GM12873 (cell line): ENCODE results near the gene TTC36.
A peak's percentile ranks its signal among the peaks of the same experiment; 100 is the strongest.

Experiments used
- TF ChIP-seq, protein P1 (sequence below): IDR thresholded peaks from 2 replicates; pipeline ENCODE4 v1.5.1; 2012; ENCODE audit warnings: low read depth, mild to moderate bottlenecking, moderate library complexity, low read length, control low read depth; ENCODE audit not compliant: insufficient read depth; ENCODE audit errors: missing control alignments

TTC36 gene

DNA sequence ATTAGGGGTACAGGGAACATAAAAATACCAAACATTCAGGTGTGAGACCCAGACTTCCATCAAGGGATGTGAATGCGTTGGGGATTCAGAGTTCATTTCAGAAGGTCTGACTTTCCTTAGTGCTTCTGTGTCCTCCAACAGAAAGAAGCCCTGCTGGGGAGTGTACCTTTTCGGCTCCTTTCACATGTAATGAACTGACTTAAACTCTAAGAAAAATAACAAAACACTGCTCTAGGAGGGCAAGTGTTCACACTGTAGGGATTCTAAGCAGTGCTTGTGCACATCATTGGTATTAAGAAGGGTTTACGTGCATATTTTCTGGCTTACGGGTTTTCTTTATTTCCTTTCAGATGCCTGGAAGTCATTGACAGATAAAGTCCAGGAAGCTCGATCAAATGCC lies 15.7 kb upstream of the TTC36 start:
- TF ChIP-seq, protein P1, sequence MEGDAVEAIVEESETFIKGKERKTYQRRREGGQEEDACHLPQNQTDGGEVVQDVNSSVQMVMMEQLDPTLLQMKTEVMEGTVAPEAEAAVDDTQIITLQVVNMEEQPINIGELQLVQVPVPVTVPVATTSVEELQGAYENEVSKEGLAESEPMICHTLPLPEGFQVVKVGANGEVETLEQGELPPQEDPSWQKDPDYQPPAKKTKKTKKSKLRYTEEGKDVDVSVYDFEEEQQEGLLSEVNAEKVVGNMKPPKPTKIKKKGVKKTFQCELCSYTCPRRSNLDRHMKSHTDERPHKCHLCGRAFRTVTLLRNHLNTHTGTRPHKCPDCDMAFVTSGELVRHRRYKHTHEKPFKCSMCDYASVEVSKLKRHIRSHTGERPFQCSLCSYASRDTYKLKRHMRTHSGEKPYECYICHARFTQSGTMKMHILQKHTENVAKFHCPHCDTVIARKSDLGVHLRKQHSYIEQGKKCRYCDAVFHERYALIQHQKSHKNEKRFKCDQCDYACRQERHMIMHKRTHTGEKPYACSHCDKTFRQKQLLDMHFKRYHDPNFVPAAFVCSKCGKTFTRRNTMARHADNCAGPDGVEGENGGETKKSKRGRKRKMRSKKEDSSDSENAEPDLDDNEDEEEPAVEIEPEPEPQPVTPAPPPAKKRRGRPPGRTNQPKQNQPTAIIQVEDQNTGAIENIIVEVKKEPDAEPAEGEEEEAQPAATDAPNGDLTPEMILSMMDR, result no peak

DNA sequence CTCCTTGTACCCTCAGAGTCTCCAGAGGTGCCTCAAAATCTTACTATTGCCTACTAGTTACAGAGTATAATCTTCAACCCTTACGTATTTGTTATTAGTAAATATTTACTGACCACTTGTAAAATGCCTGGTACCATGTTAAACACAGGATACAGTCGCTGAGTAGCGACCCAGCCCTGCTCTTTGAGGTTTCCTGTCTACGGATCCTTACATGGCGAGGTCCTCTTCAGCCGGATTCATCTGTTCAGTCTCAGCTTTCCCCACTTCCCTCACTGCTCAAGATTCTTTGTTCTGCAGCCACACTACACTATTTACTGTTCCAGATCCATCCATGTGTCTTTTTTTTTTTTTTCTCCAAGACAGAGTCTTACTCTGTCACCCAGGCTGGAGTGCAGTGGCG lies 13.2 kb upstream of the TTC36 start:
- TF ChIP-seq, protein P1, result no peak

DNA sequence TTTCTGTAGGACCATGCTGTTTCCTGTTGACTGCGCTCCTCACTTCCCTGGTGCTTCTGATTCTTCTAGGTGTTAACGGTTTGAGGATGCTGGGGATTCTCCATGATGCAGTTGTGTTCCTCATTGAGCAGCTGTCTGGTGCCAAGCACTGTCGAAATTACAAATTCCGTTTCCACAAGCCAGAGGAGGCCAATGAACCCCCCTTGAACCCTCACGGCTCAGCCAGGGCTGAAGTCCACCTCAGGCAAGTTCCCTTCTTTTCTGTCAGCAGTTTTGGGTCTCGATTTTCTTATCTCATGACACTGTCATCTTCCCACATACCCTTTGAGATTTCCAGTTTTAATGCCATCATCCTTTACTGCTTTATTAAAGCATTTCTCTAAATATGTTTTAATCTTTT lies 7.7 kb upstream of the TTC36 start:
- TF ChIP-seq, protein P1, result no peak

DNA sequence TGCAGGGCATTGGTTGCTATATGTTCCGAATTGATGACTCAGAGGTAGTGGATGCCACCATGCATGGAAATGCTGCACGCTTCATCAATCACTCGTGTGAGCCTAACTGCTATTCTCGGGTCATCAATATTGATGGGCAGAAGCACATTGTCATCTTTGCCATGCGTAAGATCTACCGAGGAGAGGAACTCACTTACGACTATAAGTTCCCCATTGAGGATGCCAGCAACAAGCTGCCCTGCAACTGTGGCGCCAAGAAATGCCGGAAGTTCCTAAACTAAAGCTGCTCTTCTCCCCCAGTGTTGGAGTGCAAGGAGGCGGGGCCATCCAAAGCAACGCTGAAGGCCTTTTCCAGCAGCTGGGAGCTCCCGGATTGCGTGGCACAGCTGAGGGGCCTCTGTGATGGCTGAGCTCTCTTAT lies 5.4 kb upstream of the TTC36 start:
- TF ChIP-seq, protein P1, result no peak

DNA sequence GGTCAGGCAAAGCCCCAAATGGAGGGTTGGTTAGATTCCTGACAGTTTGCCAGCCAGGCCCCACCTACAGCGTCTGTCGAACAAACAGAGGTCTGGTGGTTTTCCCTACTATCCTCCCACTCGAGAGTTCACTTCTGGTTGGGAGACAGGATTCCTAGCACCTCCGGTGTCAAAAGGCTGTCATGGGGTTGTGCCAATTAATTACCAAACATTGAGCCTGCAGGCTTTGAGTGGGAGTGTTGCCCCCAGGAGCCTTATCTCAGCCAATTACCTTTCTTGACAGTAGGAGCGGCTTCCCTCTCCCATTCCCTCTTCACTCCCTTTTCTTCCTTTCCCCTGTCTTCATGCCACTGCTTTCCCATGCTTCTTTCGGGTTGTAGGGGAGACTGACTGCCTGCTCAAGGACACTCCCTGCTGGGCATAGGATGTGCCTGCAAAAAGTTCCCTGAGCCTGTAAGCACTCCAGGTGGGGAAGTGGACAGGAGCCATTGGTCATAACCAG lies 4.7 kb upstream of the TTC36 start:
- TF ChIP-seq, protein P1, result peak; percentile 25

DNA sequence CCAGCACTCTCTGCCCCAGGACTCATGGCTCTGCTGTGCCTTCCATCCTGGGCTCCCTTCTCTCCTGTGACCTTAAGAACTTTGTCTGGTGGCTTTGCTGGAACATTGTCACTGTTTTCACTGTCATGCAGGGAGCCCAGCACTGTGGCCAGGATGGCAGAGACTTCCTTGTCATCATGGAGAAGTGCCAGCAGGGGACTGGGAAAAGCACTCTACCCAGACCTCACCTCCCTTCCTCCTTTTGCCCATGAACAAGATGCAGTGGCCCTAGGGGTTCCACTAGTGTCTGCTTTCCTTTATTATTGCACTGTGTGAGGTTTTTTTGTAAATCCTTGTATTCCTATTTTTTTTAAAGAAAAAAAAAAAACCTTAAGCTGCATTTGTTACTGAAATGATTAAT lies 2.9 kb upstream of the TTC36 start:
- TF ChIP-seq, protein P1, result no peak

DNA sequence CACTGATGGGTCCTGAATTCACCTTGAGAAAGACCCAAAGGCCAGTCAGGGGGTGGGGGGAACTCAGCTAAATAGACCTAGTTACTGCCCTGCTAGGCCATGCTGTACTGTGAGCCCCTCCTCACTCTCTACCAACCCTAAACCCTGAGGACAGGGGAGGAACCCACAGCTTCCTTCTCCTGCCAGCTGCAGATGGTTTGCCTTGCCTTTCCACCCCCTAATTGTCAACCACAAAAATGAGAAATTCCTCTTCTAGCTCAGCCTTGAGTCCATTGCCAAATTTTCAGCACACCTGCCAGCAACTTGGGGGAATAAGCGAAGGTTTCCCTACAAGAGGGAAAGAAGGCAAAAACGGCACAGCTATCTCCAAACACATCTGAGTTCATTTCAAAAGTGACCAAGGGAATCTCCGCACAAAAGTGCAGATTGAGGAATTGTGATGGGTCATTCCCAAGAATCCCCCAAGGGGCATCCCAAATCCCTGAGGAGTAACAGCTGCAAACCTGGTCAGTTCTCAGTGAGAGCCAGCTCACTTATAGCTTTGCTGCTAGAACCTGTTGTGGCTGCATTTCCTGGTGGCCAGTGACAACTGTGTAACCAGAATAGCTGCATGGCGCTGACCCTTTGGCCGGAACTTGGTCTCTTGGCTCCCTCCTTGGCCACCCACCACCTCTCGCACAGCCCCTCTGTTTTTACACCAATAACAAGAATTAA lies 2.4 kb upstream of the TTC36 start:
- TF ChIP-seq, protein P1, result no peak
